HG03135 (cell line): ENCODE results near the gene UBALD2.
"Not testable (repeated sequence)": the region's sequence is repeated elsewhere in the genome, so short reads cannot be mapped to it uniquely, and the experiment has no call there.

Experiments
- ATAC-seq: cut with Tn5 transposase; IDR thresholded peaks from one replicate; pipeline ENCODE4 v1.9.1; 2021; ENCODE audit warnings: mild to moderate bottlenecking, moderate library complexity; ENCODE audit not compliant: unreplicated experiment

UBALD2 gene

GRCh38 chr17:76275382-76276068 lies 10.4 kb downstream of the UBALD2 start:
- ATAC-seq, result no peak

GRCh38 chr17:76276069-76276431 lies 10.9 kb downstream of the UBALD2 start:
- ATAC-seq, result no peak

- ATAC-seq, result no peak
Measured at GRCh38 chr17:76276461-76277299, 11.5 kb downstream of the UBALD2 start.

GRCh38 chr17:76277300-76278267 lies 12.4 kb downstream of the UBALD2 start:
- ATAC-seq, result no peak

- ATAC-seq, result no peak
Measured at GRCh38 chr17:76278268-76278908, 13.2 kb downstream of the UBALD2 start.

GRCh38 chr17:76278952-76279741 lies 14.0 kb downstream of the UBALD2 start:
- peak; percentile 54 for ATAC-seq

GRCh38 chr17:76279742-76280287 lies 14.7 kb downstream of the UBALD2 start:
- ATAC-seq, result no peak

GRCh38 chr17:76280650-76281049 lies 15.5 kb downstream of the UBALD2 start:
- ATAC-seq, result no peak

GRCh38 chr17:76281573-76282371 lies 16.6 kb downstream of the UBALD2 start:
- ATAC-seq, result no peak

GRCh38 chr17:76292567-76292966 lies 27.4 kb downstream of the UBALD2 start:
- ATAC-seq, result no peak

GRCh38 chr17:76293106-76293505 lies 28.0 kb downstream of the UBALD2 start:
- no peak for ATAC-seq

- ATAC-seq, result no peak
Measured at GRCh38 chr17:76296186-76296585, 31.0 kb downstream of the UBALD2 start.

GRCh38 chr17:76296889-76297288 lies 31.7 kb downstream of the UBALD2 start:
- no peak for ATAC-seq

GRCh38 chr17:76297436-76297835 lies 32.3 kb downstream of the UBALD2 start:
- no peak for ATAC-seq

- ATAC-seq, result no peak
Measured at GRCh38 chr17:76304226-76305134, 39.3 kb downstream of the UBALD2 start.

- ATAC-seq, result not testable (repeated sequence)
Measured at GRCh38 chr17:76305135-76305454, 39.9 kb downstream of the UBALD2 start.

- no peak for ATAC-seq
Measured at GRCh38 chr17:76307299-76307965, 42.3 kb downstream of the UBALD2 start.
